Ascending aorta (tissue), 2 donors: Measurements from ENCODE around the gene PBX3. TPM values are rescaled to one million over a fixed set of nuclear protein-coding genes. Genes with fewer than 3 reads are reported as not detected.

Source experiments
- DNase-seq, 2 donors: peaks; one replicate each; pipeline ENCODE4 v3.0.0-alpha.2; 2019; ENCODE audit warnings: low spot score in 2 of 2
- H3K27ac ChIP-seq, 2 donors: fragments of 200-600 bp; sonication (generic); one replicate each; pipeline ENCODE4 v1.5.1; 2016 to 2017; ENCODE audit warnings: mild to moderate bottlenecking in 1 of 2
- H3K27me3 ChIP-seq: fragments of 200-600 bp; sonication (generic); one replicate; pipeline ENCODE4 v1.5.1; 2017
- H3K36me3 ChIP-seq, 2 donors: fragments of 200-600 bp; sonication (generic); one replicate each; pipeline ENCODE4 v1.5.1; 2016
- H3K4me1 ChIP-seq, 2 donors: fragments of 200-600 bp; sonication (generic); one replicate each; pipeline ENCODE4 v1.5.1; 2016 to 2017; ENCODE audit warnings: mild to moderate bottlenecking in 1 of 2
- H3K4me3 ChIP-seq, 2 donors: fragments of 200-600 bp; sonication (generic); one replicate each; pipeline ENCODE4 v1.5.1; 2016 to 2017; ENCODE audit warnings: mild to moderate bottlenecking in 1 of 2
- H3K9me3 ChIP-seq, 2 donors: fragments of 200-600 bp; sonication (generic); one replicate each; pipeline ENCODE4 v1.5.1; 2016
- CTCF ChIP-seq, 3 experiments: fragments of 200-600 bp in 2 of 3; fragments of 450-650 bp in 1 of 3; sonication (generic) in 2 of 3; IDR thresholded peaks; one replicate each; pipeline ENCODE4 v1.5.1; 2016 to 2019; ENCODE audit warnings: antibody characterized with exemption in 3 of 3, mild to moderate bottlenecking in 1 of 3, moderate library complexity in 1 of 3
- intact Hi-C: fragments of 100-400 bp; cut with DNase I; formaldehyde crosslinking; loops from one replicate; pipeline ENCODE4 v1.15.1; 2023
- total RNA-seq: library from RNA; depleted of rRNA; stranded (reverse); fragments of >200 nt; gene quantifications from one replicate; pipeline ENCODE4 v1.1.0, GENCODE V29; 2016

PBX3 gene
- total RNA-seq, 1 donor from 2014 or later, result 24.3 TPM

GRCh38 chr9:125787715-125788114 is 40.5 kb downstream of the PBX3 start:
- intact Hi-C loops, result no loop called here
- H3K27ac ChIP-seq, result no peak overlapping the region
- no peak for DNase-seq
- H3K27me3 ChIP-seq, result no peaks in the 10 kb centered on the region
- no peak overlapping the region for H3K4me3 ChIP-seq
- H3K36me3 ChIP-seq, result no peaks in the 10 kb centered on the region
- no peak for TF ChIP-seq CTCF (IDR thresholded peaks at IDR 0.05)
- peaks cover 0 to 6% of the 10 kb centered on the region in 2 donors for H3K4me1 ChIP-seq
- H3K9me3 ChIP-seq, result no peaks in the 10 kb centered on the region

GRCh38 chr9:125789196-125789595 is 42.0 kb downstream of the PBX3 start:
- peaks cover 0 to 2% of the 10 kb centered on the region in 2 donors for H3K4me1 ChIP-seq
- no peak for DNase-seq
- intact Hi-C loops, result no loop called here
- H3K9me3 ChIP-seq, result no peaks in the 10 kb centered on the region
- no peak overlapping the region for H3K4me3 ChIP-seq
- TF ChIP-seq CTCF (IDR thresholded peaks at IDR 0.05), result no peak
- no peaks in the 10 kb centered on the region for H3K36me3 ChIP-seq
- H3K27ac ChIP-seq, result no peak overlapping the region
- H3K27me3 ChIP-seq, result no peaks in the 10 kb centered on the region

- Histone ChIP-seq H3K9me3 (no peaks in the 10 kb centered on the region), H3K4me3 (no peak overlapping the region), H3K27me3 (no peaks in the 10 kb centered on the region), H3K27ac (no peak overlapping the region), H3K4me1 (no peaks in the 10 kb centered on the region), H3K36me3 (no peaks in the 10 kb centered on the region)
- DNase-seq, result no peak
- TF ChIP-seq CTCF (IDR thresholded peaks at IDR 0.05), result no peak
- intact Hi-C loops, result no loop called here
Observed at GRCh38 chr9:125794708-125795107, 47.5 kb downstream of the PBX3 start.

GRCh38 chr9:125795970-125796596 is 48.9 kb downstream of the PBX3 start:
- H3K4me1 ChIP-seq, result no peaks in the 10 kb centered on the region
- intact Hi-C loops, result no loop called here
- H3K4me3 ChIP-seq, result no peak overlapping the region
- H3K27ac ChIP-seq, result no peak overlapping the region
- H3K9me3 ChIP-seq, result no peaks in the 10 kb centered on the region
- H3K36me3 ChIP-seq, result no peaks in the 10 kb centered on the region
- H3K27me3 ChIP-seq, result no peaks in the 10 kb centered on the region
- no peak for DNase-seq
- no peak for TF ChIP-seq CTCF (IDR thresholded peaks at IDR 0.05)

- no peak for TF ChIP-seq CTCF (IDR thresholded peaks at IDR 0.05)
- Histone ChIP-seq H3K27me3 (no peaks in the 10 kb centered on the region), H3K4me1 (no peaks in the 10 kb centered on the region), H3K9me3 (no peaks in the 10 kb centered on the region), H3K27ac (no peak overlapping the region), H3K4me3 (no peak overlapping the region), H3K36me3 (no peaks in the 10 kb centered on the region)
- no peak for DNase-seq
- intact Hi-C loops, result no loop called here
Observed at GRCh38 chr9:125797930-125798329, 50.8 kb downstream of the PBX3 start.

GRCh38 chr9:125803526-125803925 is 56.4 kb downstream of the PBX3 start:
- intact Hi-C loops, result no loop called here
- Histone ChIP-seq H3K4me1 (no peaks in the 10 kb centered on the region), H3K4me3 (no peak overlapping the region)

More at GRCh38 chr9:125803526-125803925, 56.4 kb downstream of the PBX3 start:
- H3K27me3 ChIP-seq, result no peaks in the 10 kb centered on the region
- H3K9me3 ChIP-seq, result no peaks in the 10 kb centered on the region
- no peak overlapping the region for H3K27ac ChIP-seq
- no peak for TF ChIP-seq CTCF (IDR thresholded peaks at IDR 0.05)
- DNase-seq, result no peak
- H3K36me3 ChIP-seq, result no peaks in the 10 kb centered on the region
